Measurements from ENCODE around the gene PACRG.

The PACRG gene

GRCh38 chr6:163126741-163127140, 399.0 kb downstream of the PACRG start:
- Histone ChIP-seq H3K56ac (ENCODE audit: low read length) (no peak overlapping the region), H3K18ac (ENCODE audit: low read length) (no peak overlapping the region), H3K4me1 (ENCODE audit: control insufficient read depth, low read depth, low read length) (no peaks in the 10 kb centered on the region), H3K4me3 (ENCODE audit: low read length) (no peak overlapping the region), H2BK15ac (replicated peaks; ENCODE audit: low read depth) (no peak overlapping the region), H2AK5ac (ENCODE audit: low read length) (no peak overlapping the region), H3K79me2 (ENCODE audit: control insufficient read depth, insufficient read depth, low read length) (no peaks in the 10 kb centered on the region), H4K5ac (ENCODE audit: low read length) (no peak overlapping the region), H3K27me3 (ENCODE audit: insufficient read depth, low read length, poor library complexity) (no peaks in the 10 kb centered on the region), H3K9ac (ENCODE audit: low read length) (no peak overlapping the region), H3K4me2 (ENCODE audit: low read length) (no peak overlapping the region), H3K36me3 (ENCODE audit: control insufficient read depth, insufficient read depth, low read length) (no peaks in the 10 kb centered on the region), H3K27ac (ENCODE audit: low read depth, low read length) (no peak overlapping the region), H3K79me1 (ENCODE audit: low read length) (no peaks in the 10 kb centered on the region), H3K23ac (ENCODE audit: low read length) (no peak overlapping the region), H3K4ac (ENCODE audit: low read depth, low read length) (no peak overlapping the region), H2BK5ac (ENCODE audit: low read length) (no peak overlapping the region), H2BK120ac (ENCODE audit: low read depth, low read length) (no peak overlapping the region), H4K8ac (ENCODE audit: low read depth, low read length) (no peak overlapping the region)
- no peak for DNase-seq
- no CpG with 5 or more reads among the region's 4 CpGs for WGBS (ENCODE audit: extremely low coverage, insufficient coverage, low lambda C conversion rate)

- H4K5ac ChIP-seq (ENCODE audit: low read length), result no peak overlapping the region
- no peak for DNase-seq
- WGBS (ENCODE audit: extremely low coverage, insufficient coverage, low lambda C conversion rate), result no CpG with 5 or more reads among the region's 1 CpG
- no peak overlapping the region for H2AK5ac ChIP-seq (ENCODE audit: low read length)
- H4K8ac ChIP-seq (ENCODE audit: low read depth, low read length), result no peak overlapping the region
- H3K79me1 ChIP-seq (ENCODE audit: low read length), result no peaks in the 10 kb centered on the region
- no peak overlapping the region for H3K27ac ChIP-seq (ENCODE audit: low read depth, low read length)
- no peak overlapping the region for H3K4me2 ChIP-seq (ENCODE audit: low read length)
- no peak overlapping the region for H3K18ac ChIP-seq (ENCODE audit: low read length)
- H2BK120ac ChIP-seq (ENCODE audit: low read depth, low read length), result no peak overlapping the region
- H3K4ac ChIP-seq (ENCODE audit: low read depth, low read length), result no peak overlapping the region
- H3K9ac ChIP-seq (ENCODE audit: low read length), result no peak overlapping the region
- no peak overlapping the region for H3K23ac ChIP-seq (ENCODE audit: low read length)
- H3K4me3 ChIP-seq (ENCODE audit: low read length), result no peak overlapping the region
- no peak overlapping the region for H3K56ac ChIP-seq (ENCODE audit: low read length)
- no peaks in the 10 kb centered on the region for H3K79me2 ChIP-seq (ENCODE audit: control insufficient read depth, insufficient read depth, low read length)
- no peaks in the 10 kb centered on the region for H3K36me3 ChIP-seq (ENCODE audit: control insufficient read depth, insufficient read depth, low read length)
- H3K4me1 ChIP-seq (ENCODE audit: control insufficient read depth, low read depth, low read length), result no peaks in the 10 kb centered on the region
- no peaks in the 10 kb centered on the region for H3K27me3 ChIP-seq (ENCODE audit: insufficient read depth, low read length, poor library complexity)
- H2BK15ac ChIP-seq (replicated peaks; ENCODE audit: low read depth), result no peak overlapping the region
- H2BK5ac ChIP-seq (ENCODE audit: low read length), result no peak overlapping the region
These were observed 399.8 kb downstream of the PACRG start for GRCh38 chr6:163127587-163127986.

- Histone ChIP-seq H3K27ac (ENCODE audit: low read depth, low read length) (no peak overlapping the region), H2AK5ac (ENCODE audit: low read length) (no peak overlapping the region), H2BK15ac (replicated peaks; ENCODE audit: low read depth) (no peak overlapping the region), H3K79me1 (ENCODE audit: low read length) (no peaks in the 10 kb centered on the region), H3K18ac (ENCODE audit: low read length) (no peak overlapping the region), H2BK5ac (ENCODE audit: low read length) (no peak overlapping the region), H3K79me2 (ENCODE audit: control insufficient read depth, insufficient read depth, low read length) (no peaks in the 10 kb centered on the region), H3K36me3 (ENCODE audit: control insufficient read depth, insufficient read depth, low read length) (no peaks in the 10 kb centered on the region), H3K9ac (ENCODE audit: low read length) (no peak overlapping the region), H3K27me3 (ENCODE audit: insufficient read depth, low read length, poor library complexity) (no peaks in the 10 kb centered on the region), H2BK120ac (ENCODE audit: low read depth, low read length) (no peak overlapping the region), H3K4me2 (ENCODE audit: low read length) (no peak overlapping the region), H3K4me1 (ENCODE audit: control insufficient read depth, low read depth, low read length) (no peaks in the 10 kb centered on the region), H4K8ac (ENCODE audit: low read depth, low read length) (no peak overlapping the region), H3K4ac (ENCODE audit: low read depth, low read length) (no peak overlapping the region), H3K4me3 (ENCODE audit: low read length) (no peak overlapping the region), H3K56ac (ENCODE audit: low read length) (no peak overlapping the region), H3K23ac (ENCODE audit: low read length) (no peak overlapping the region), H4K5ac (ENCODE audit: low read length) (no peak overlapping the region)
- no peak for DNase-seq
- no CpG with 5 or more reads among the region's 2 CpGs for WGBS (ENCODE audit: extremely low coverage, insufficient coverage, low lambda C conversion rate)
These were observed 400.6 kb downstream of the PACRG start for GRCh38 chr6:163128324-163128723.

GRCh38 chr6:163132050-163132750, 404.4 kb downstream of the PACRG start:
- Histone ChIP-seq H2AK5ac (ENCODE audit: low read length) (no peak overlapping the region), H3K4me1 (ENCODE audit: control insufficient read depth, low read depth, low read length) (no peaks in the 10 kb centered on the region), H2BK120ac (ENCODE audit: low read depth, low read length) (no peak overlapping the region), H3K36me3 (ENCODE audit: control insufficient read depth, insufficient read depth, low read length) (no peaks in the 10 kb centered on the region), H3K9ac (ENCODE audit: low read length) (no peak overlapping the region), H4K8ac (ENCODE audit: low read depth, low read length) (no peak overlapping the region), H3K23ac (ENCODE audit: low read length) (no peak overlapping the region), H3K4me2 (ENCODE audit: low read length) (no peak overlapping the region), H2BK15ac (replicated peaks; ENCODE audit: low read depth) (no peak overlapping the region), H3K27me3 (ENCODE audit: insufficient read depth, low read length, poor library complexity) (no peaks in the 10 kb centered on the region), H4K5ac (ENCODE audit: low read length) (no peak overlapping the region), H3K18ac (ENCODE audit: low read length) (no peak overlapping the region), H3K4ac (ENCODE audit: low read depth, low read length) (no peak overlapping the region), H3K4me3 (ENCODE audit: low read length) (no peak overlapping the region), H2BK5ac (ENCODE audit: low read length) (no peak overlapping the region), H3K79me2 (ENCODE audit: control insufficient read depth, insufficient read depth, low read length) (no peaks in the 10 kb centered on the region), H3K79me1 (ENCODE audit: low read length) (no peaks in the 10 kb centered on the region), H3K56ac (ENCODE audit: low read length) (no peak overlapping the region), H3K27ac (ENCODE audit: low read depth, low read length) (no peak overlapping the region)
- DNase-seq, result no peak
- no CpG with 5 or more reads among the region's 2 CpGs for WGBS (ENCODE audit: extremely low coverage, insufficient coverage, low lambda C conversion rate)

GRCh38 chr6:163133017-163133416, 405.2 kb downstream of the PACRG start:
- Histone ChIP-seq H3K27ac (ENCODE audit: low read depth, low read length) (no peak overlapping the region), H2BK120ac (ENCODE audit: low read depth, low read length) (no peak overlapping the region), H3K79me2 (ENCODE audit: control insufficient read depth, insufficient read depth, low read length) (no peaks in the 10 kb centered on the region), H3K18ac (ENCODE audit: low read length) (no peak overlapping the region), H3K27me3 (ENCODE audit: insufficient read depth, low read length, poor library complexity) (no peaks in the 10 kb centered on the region), H2BK15ac (replicated peaks; ENCODE audit: low read depth) (no peak overlapping the region), H3K79me1 (ENCODE audit: low read length) (no peaks in the 10 kb centered on the region), H4K5ac (ENCODE audit: low read length) (no peak overlapping the region), H3K4me1 (ENCODE audit: control insufficient read depth, low read depth, low read length) (no peaks in the 10 kb centered on the region), H3K4ac (ENCODE audit: low read depth, low read length) (no peak overlapping the region), H3K56ac (ENCODE audit: low read length) (no peak overlapping the region), H3K4me3 (ENCODE audit: low read length) (no peak overlapping the region), H2BK5ac (ENCODE audit: low read length) (no peak overlapping the region), H3K4me2 (ENCODE audit: low read length) (no peak overlapping the region), H4K8ac (ENCODE audit: low read depth, low read length) (no peak overlapping the region), H3K23ac (ENCODE audit: low read length) (no peak overlapping the region), H3K36me3 (ENCODE audit: control insufficient read depth, insufficient read depth, low read length) (no peaks in the 10 kb centered on the region), H3K9ac (ENCODE audit: low read length) (no peak overlapping the region), H2AK5ac (ENCODE audit: low read length) (no peak overlapping the region)
- DNase-seq, result peak; percentile 38
- no CpG with 5 or more reads among the region's 1 CpG for WGBS (ENCODE audit: extremely low coverage, insufficient coverage, low lambda C conversion rate)

GRCh38 chr6:163133691-163134090, 405.9 kb downstream of the PACRG start:
- WGBS (ENCODE audit: extremely low coverage, insufficient coverage, low lambda C conversion rate), result 100% methylated on average over 2 of the region's 6 CpGs
- H3K9ac ChIP-seq (ENCODE audit: low read length), result no peak overlapping the region
- no peak overlapping the region for H3K4me3 ChIP-seq (ENCODE audit: low read length)
- H3K79me2 ChIP-seq (ENCODE audit: control insufficient read depth, insufficient read depth, low read length), result no peaks in the 10 kb centered on the region
- H3K4me1 ChIP-seq (ENCODE audit: control insufficient read depth, low read depth, low read length), result no peaks in the 10 kb centered on the region
- no peak overlapping the region for H4K5ac ChIP-seq (ENCODE audit: low read length)
- no peaks in the 10 kb centered on the region for H3K79me1 ChIP-seq (ENCODE audit: low read length)
- H2BK120ac ChIP-seq (ENCODE audit: low read depth, low read length), result no peak overlapping the region
- H3K36me3 ChIP-seq (ENCODE audit: control insufficient read depth, insufficient read depth, low read length), result no peaks in the 10 kb centered on the region
- no peak for DNase-seq
- H3K27me3 ChIP-seq (ENCODE audit: insufficient read depth, low read length, poor library complexity), result no peaks in the 10 kb centered on the region
- H3K23ac ChIP-seq (ENCODE audit: low read length), result no peak overlapping the region
- no peak overlapping the region for H2BK5ac ChIP-seq (ENCODE audit: low read length)
- no peak overlapping the region for H3K27ac ChIP-seq (ENCODE audit: low read depth, low read length)
- no peak overlapping the region for H3K4me2 ChIP-seq (ENCODE audit: low read length)
- no peak overlapping the region for H4K8ac ChIP-seq (ENCODE audit: low read depth, low read length)
- H3K56ac ChIP-seq (ENCODE audit: low read length), result no peak overlapping the region
- no peak overlapping the region for H2BK15ac ChIP-seq (replicated peaks; ENCODE audit: low read depth)
- no peak overlapping the region for H3K4ac ChIP-seq (ENCODE audit: low read depth, low read length)
- H2AK5ac ChIP-seq (ENCODE audit: low read length), result no peak overlapping the region
- H3K18ac ChIP-seq (ENCODE audit: low read length), result no peak overlapping the region

All from mesendoderm (in vitro differentiated cells).